ENCODE measurements around the gene ZYG11B. TPM values are rescaled to one million over a fixed set of nuclear protein-coding genes. Genes with fewer than 3 reads are reported as not detected.
A peak's percentile ranks its signal among the peaks of the same experiment; 100 is the strongest.
"Not testable (repeated sequence)": the region's sequence is repeated elsewhere in the genome, so short reads cannot be mapped to it uniquely, and the experiment has no call there.

ZYG11B gene
- 9.3 and 10.2 TPM in 2 replicates for total RNA-seq

DNA sequence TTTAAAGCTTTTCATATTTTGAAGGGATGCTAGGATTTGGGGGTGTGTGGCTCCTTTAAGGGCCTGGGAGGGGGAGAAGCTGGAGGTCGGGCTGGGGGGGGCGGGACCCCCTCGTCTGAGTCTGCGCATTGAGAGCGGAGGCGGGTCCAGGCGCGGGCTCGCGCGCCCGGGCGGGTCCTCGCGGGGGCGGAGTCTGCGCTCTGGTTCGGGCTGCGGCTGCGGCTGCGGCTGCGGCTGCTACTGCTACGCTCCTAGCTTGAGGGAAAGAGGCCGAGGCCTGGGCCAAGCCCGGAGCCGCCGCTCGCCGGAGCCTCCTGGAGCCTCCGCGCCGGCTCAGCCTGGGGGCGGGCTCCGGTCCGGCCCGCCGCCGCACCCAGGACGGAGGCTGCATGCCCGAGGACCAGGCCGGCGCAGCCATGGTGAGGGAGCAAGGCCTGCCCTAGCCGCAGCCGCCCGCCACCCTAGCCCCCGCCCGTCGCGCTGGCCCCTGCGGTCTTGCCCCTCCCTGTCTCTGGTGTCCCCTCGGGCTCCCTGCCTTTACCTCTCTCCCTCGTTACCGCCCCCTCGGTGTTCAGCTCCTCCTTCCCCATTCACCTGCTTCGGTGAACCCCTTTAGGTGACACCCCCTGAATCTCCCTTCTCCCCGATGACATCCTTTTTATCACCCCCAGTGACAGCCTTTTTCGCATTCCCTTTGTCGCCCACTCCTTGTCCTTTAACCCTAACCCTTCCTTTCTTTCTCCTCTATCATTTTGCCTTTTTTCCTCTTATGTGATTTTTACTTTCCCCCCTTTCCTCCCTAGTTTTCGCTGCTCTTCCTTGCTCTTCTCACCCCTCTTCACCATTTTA lies at the start of gene ZYG11B:
Gene ZYG11B (plus strand): TSS at position 189 of the 849 bp plus-strand sequence. CDS start 201 bp downstream, at position 390.
- H3K4me3 Mint-ChIP-seq = peak within 1 kb of the TSS; percentile 91
- H3K27ac Mint-ChIP-seq = peak within 1 kb of the TSS; percentile 80
- peak; percentile 97 for DNase-seq
- H3K36me3 Mint-ChIP-seq (ENCODE audit: low read depth) = no peaks in the 10 kb centered on the region
- H3K9me3 Mint-ChIP-seq = peaks cover 4% of the 10 kb centered on the region
- peaks cover 2% of the 10 kb centered on the region for H3K27me3 Mint-ChIP-seq
- intact Hi-C loops (cut with micrococcal nuclease) = loop anchor here (1.0 to 10.0 kb wide), 4 partner anchors 23 to 1208 kb away; partner anchors contain the start of genes BTF3L4, ECHDC2, EPS15 and TXNDC12
- peaks cover 30% of the 10 kb centered on the region for H3K4me1 Mint-ChIP-seq

DNA sequence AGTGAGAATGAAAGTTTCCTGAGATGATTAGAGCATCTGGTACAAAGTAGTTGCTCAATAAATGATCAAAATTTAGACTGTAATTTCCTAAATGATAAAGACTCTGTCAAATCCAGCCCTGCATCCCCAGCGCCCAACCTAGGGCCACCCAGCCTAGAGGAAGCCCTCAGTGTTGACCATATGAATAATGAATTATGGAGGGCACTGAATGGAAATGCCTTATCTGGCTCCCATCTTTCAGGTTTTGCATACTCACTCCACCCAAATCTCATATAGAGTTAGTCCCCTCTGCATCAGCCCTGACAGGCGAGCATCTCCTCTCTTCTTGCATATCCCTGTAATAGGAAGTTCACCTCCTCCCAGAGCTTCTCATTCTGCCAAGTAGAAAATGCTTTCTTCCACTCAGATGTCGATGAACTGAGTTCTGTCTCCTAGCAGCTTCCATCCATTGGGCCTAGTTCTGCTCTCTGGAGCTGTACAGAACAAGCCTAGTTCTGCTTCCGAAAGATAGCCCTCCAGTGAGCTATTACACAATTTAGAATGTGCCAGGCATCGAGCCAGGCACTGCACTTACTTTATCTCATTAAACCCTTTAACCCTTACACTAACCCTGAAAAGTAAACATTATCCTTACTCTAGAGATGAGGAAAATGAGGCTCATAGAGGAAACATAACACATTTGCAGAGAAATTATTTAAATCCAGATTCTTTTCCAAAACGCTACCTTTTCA lies 49.0 kb upstream of the ZYG11B start:
- Mint-ChIP-seq H3K27me3 (no peaks in the 10 kb centered on the region), H3K9me3 (no peaks in the 10 kb centered on the region), H3K4me3 (no peak overlapping the region), H3K27ac (no peak overlapping the region), H3K36me3 (ENCODE audit: low read depth) (no peaks in the 10 kb centered on the region), H3K4me1 (peaks cover 13% of the 10 kb centered on the region)
- no peak for DNase-seq
- intact Hi-C loops (cut with micrococcal nuclease) = no loop called here

DNA sequence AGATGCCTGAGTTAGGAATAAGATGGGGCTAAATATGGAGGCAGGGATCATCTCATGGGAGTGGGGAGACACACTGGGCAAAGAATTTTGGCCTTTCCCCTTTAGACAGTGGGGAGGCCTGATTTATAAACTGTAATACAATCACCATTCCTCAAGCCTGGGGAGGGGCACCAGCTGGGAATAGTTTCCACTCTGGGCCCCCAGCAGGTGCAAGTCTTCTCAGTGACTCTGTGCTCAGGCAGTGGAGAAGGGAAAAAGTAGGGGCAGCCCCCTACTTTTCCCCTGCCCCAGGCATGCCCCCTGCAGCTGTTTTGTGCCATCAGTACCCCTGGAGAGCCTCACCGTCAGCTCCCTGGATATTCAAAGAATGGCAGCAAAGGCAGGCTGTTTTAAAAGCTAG lies 47.2 kb upstream of the ZYG11B start:
- DNase-seq = peak; percentile 48
- Mint-ChIP-seq H3K36me3 (ENCODE audit: low read depth) (peaks cover 9% of the 10 kb centered on the region), H3K27ac (no peak overlapping the region), H3K4me1 (peaks cover 12% of the 10 kb centered on the region), H3K27me3 (no peaks in the 10 kb centered on the region), H3K4me3 (no peak overlapping the region), H3K9me3 (no peaks in the 10 kb centered on the region)
- intact Hi-C loops (cut with micrococcal nuclease) = no loop called here

DNA sequence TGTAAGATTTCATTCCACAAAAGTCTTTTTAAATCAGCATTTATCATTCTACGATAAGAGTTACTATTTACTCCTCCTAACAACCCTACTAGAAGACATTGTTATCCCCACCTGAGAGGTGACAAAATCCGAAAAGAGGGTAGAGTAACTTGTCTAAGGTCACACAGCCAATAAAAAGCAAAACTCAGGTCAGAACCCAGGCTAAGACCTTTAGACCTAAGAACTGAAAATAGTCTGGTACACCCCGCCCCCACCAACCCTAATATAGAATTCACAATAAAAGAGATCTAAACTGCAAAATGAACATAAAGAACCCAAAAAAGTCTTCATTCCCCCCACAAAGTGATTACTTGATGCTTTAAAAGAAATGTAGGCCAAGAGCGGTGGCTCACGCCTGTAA lies 46.8 kb upstream of the ZYG11B start:
- H3K27ac Mint-ChIP-seq = no peak overlapping the region
- intact Hi-C loops (cut with micrococcal nuclease) = no loop called here
- H3K9me3 Mint-ChIP-seq = no peaks in the 10 kb centered on the region
- H3K4me3 Mint-ChIP-seq = no peak overlapping the region
- H3K4me1 Mint-ChIP-seq = peaks cover 10% of the 10 kb centered on the region
- no peaks in the 10 kb centered on the region for H3K27me3 Mint-ChIP-seq
- DNase-seq = no peak
- peaks cover 11% of the 10 kb centered on the region for H3K36me3 Mint-ChIP-seq (ENCODE audit: low read depth)

DNA sequence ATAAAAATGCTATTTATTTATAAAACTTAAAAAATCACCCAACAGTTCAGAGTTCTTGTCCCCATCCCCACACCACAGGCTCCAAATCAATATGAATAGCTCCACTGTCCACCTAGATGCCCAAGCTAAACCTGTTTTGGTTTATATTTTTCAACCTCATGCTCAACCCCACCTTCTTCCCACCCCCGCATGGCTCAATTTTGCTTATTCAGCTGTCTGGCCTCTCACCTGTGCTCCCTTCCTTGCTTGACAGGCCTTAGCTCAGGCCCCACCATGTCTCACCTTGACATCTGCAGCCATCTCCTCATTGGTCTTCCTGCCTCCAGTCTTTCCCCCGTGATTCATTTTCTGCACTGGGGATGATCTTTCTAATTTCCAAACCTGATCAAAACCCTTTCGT lies 45.9 kb upstream of the ZYG11B start:
- no peak overlapping the region for H3K27ac Mint-ChIP-seq
- intact Hi-C loops (cut with micrococcal nuclease) = loop anchor here (10.0 kb wide), 1 partner anchor 126 kb away; the partner anchor contains the start of gene TUT4

DNA sequence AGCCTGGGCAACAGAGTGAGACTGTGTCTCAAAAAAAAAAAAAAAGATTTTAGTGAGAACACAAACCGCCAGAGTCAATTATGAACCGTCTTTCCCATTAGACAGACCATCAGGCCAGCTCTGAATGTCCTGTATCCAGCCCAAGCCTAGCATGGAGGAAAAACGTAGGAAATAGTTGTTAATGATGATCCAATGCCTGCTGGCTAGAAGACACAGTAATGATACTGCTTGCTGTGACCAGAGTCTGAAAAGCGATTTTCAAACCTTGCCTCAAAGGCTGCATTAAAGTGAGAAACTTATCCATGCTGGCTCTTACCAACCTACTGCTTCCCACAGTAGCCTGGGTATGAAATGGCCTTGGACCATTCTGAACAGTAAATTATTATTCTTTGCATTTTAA lies 45.1 kb upstream of the ZYG11B start:
- DNase-seq = no peak
- Mint-ChIP-seq H3K27me3 (no peaks in the 10 kb centered on the region), H3K9me3 (no peaks in the 10 kb centered on the region), H3K36me3 (ENCODE audit: low read depth) (peaks cover 21% of the 10 kb centered on the region), H3K27ac (no peak overlapping the region), H3K4me1 (peaks cover 7% of the 10 kb centered on the region), H3K4me3 (no peak overlapping the region)
- intact Hi-C loops (cut with micrococcal nuclease) = loop anchor here (10.0 kb wide), 1 partner anchor 126 kb away; the partner anchor contains the start of gene TUT4

More for the DNA sequence above, 45.9 kb upstream of the ZYG11B start:
- Mint-ChIP-seq H3K9me3 (no peaks in the 10 kb centered on the region), H3K36me3 (ENCODE audit: low read depth) (peaks cover 18% of the 10 kb centered on the region), H3K27me3 (no peaks in the 10 kb centered on the region), H3K4me3 (no peak overlapping the region), H3K4me1 (peaks cover 4% of the 10 kb centered on the region)
- DNase-seq = no peak

DNA sequence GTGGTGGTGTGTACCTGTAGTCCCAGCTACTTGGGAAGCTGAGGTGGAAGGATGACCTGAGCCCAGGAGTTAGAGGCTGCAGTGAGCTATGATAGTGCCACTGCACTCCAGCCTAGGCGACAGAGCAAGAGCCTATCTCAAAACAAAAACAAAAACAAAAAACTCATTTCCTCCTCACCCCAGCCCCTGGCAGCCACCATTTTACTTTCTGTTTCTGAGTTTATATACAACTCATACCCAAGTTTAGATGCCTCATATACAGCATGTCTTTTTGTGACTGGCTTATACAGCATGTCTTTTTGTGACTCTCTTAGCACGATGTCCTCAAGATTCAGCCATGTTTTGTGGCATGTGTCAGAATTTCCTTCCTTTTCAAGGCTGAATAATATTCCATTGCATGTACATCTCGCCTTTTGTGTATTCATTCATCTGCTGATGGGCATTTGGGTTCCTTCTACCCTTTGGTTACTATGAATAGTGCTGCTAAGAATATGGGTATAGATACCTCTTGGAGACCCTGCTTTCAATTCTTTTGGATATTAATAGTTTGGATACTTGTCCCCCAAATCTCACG lies 42.8 kb upstream of the ZYG11B start:
- Mint-ChIP-seq H3K36me3 (ENCODE audit: low read depth) (peaks cover 35% of the 10 kb centered on the region), H3K27me3 (no peaks in the 10 kb centered on the region), H3K4me3 (no peak overlapping the region), H3K4me1 (peaks cover 8% of the 10 kb centered on the region), H3K27ac (no peak overlapping the region), H3K9me3 (no peaks in the 10 kb centered on the region)
- peak; percentile 64 for DNase-seq
- intact Hi-C loops (cut with micrococcal nuclease) = loop anchor here (10.0 kb wide), 1 partner anchor 129 kb away; the partner anchor contains the start of gene TUT4

DNA sequence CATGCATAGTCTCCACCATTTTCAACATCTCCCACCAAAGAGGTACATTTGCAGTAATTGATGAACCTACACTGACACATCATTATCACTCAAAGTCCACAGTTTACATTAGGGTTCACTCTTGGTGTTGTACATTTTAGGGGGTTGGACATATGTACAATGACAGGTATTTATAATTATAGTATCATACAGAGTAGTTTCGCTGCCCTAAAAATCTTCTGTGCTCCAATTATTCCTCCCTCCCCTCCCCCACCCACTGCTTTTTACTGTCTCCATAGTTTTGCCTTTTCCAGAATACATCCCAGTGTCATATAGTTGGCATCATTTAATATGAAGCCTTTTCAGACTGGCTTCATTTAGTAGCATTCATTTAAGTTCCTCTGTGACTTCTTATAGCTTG lies 41.7 kb upstream of the ZYG11B start:
- no peak overlapping the region for H3K4me3 Mint-ChIP-seq
- H3K27ac Mint-ChIP-seq = no peak overlapping the region
- H3K4me1 Mint-ChIP-seq = peaks cover 8% of the 10 kb centered on the region
- peaks cover 38% of the 10 kb centered on the region for H3K36me3 Mint-ChIP-seq (ENCODE audit: low read depth)
- H3K9me3 Mint-ChIP-seq = no peaks in the 10 kb centered on the region
- intact Hi-C loops (cut with micrococcal nuclease) = loop anchor here (10.0 kb wide), 1 partner anchor 130 kb away; the partner anchor contains the start of gene TUT4
- DNase-seq = no peak
- no peaks in the 10 kb centered on the region for H3K27me3 Mint-ChIP-seq

DNA sequence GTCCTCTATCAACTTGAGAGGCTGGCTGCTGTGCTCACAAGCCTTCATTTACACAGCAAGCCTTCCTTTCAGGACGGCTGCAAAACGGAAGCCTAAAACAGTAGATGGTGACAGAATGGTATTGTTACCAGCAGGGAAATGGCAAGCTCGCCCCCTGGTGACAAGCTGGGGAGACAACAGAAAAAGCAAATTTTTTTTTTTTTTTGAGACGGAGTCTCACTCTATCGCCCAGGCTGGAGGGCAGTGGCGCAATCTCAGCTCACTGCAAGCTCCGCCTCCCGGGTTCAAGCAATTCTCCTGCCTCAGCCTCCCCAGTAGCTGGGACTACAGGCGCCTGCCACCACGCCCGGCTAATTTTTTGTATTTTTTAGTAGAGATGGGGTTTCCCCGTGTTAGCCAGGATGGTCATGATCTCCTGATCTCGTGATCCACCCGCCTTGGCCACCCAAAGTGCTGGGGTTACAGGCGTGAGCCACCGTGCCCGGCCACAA lies 39.9 kb upstream of the ZYG11B start:
- peak overlapping the region; percentile 47 for H3K27ac Mint-ChIP-seq
- DNase-seq = peak; percentile 94
- H3K36me3 Mint-ChIP-seq (ENCODE audit: low read depth) = peaks cover 43% of the 10 kb centered on the region
- intact Hi-C loops (cut with micrococcal nuclease) = loop anchor here (1.0 to 10.0 kb wide), 6 partner anchors 27 to 544 kb away; partner anchors contain the start of genes ORC1, PRPF38A, TUT4 and ZFYVE9
- not testable (repeated sequence) for H3K27me3 Mint-ChIP-seq, H3K9me3 Mint-ChIP-seq, H3K4me3 Mint-ChIP-seq, H3K4me1 Mint-ChIP-seq

DNA sequence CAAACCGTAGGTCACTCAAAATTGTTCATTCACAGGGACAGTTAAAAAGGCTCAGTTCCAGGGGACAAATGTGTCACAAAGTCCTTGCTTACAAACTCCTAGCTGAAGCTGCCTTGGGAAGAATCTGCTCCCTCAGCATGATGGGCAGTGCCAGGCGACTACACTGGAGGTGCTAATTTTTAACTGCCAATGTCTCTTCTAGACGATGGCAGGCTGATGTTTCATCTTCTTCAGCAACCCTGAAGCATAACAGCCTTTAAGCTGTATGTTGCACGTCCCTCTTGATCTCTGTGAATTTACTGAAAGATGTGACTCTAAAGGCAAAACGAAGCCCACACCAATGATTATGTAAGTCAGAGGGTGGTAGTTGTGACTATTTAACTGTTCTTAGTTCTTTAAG lies 39.4 kb upstream of the ZYG11B start:
- no peak overlapping the region for H3K27ac Mint-ChIP-seq
- peaks cover 9% of the 10 kb centered on the region for H3K4me1 Mint-ChIP-seq
- no peaks in the 10 kb centered on the region for H3K27me3 Mint-ChIP-seq
- peak; percentile 56 for DNase-seq
- H3K4me3 Mint-ChIP-seq = no peak overlapping the region
- H3K36me3 Mint-ChIP-seq (ENCODE audit: low read depth) = peaks cover 46% of the 10 kb centered on the region
- no peaks in the 10 kb centered on the region for H3K9me3 Mint-ChIP-seq
- intact Hi-C loops (cut with micrococcal nuclease) = loop anchor here (1.0 to 10.0 kb wide), 6 partner anchors 28 to 545 kb away; partner anchors contain the start of genes ORC1, PRPF38A, TUT4 and ZFYVE9

DNA sequence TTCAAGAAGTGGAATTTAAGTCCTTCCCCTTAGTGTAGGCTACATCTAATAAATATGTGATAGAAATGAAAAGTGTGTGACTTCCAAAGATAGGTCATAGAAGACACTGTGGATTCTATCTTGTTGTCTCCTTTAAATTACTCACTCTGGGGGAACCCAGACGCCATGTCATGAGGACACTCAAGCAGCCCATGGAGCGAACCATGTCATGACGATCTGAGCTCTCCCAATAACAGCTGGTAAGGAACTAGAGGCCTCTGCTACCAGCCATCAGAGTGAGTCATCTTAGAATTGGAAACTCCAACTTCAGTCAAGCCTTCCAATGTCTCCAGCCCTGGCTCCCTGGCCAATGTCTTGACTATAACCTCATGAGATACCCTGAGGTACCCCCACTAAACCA lies 34.4 kb upstream of the ZYG11B start:
- no peaks in the 10 kb centered on the region for H3K9me3 Mint-ChIP-seq
- no peaks in the 10 kb centered on the region for H3K27me3 Mint-ChIP-seq
- no peak overlapping the region for H3K4me3 Mint-ChIP-seq
- peaks cover 12% of the 10 kb centered on the region for H3K4me1 Mint-ChIP-seq
- H3K36me3 Mint-ChIP-seq (ENCODE audit: low read depth) = peaks cover 45% of the 10 kb centered on the region
- no peak for DNase-seq
- H3K27ac Mint-ChIP-seq = no peak overlapping the region
- intact Hi-C loops (cut with micrococcal nuclease) = no loop called here

DNA sequence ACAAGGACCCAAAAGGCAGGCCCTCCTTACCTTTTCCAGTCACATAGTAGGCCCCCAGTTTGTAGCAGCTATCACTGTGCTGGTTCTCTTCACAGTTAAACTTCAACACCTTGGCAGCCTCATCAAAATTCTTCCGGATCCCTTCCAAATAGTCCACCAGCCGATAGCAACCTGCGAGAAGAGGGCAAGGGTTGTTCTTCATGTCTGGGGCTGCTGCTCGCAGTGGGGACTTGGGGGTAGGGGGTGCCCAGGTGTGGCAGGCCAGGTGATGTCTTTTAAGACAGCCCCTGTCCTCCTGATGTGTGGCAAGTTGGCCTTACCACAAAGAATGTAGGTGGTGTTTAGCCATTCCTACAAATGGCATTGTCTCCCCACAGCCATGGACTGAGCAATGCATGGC lies 33.6 kb upstream of the ZYG11B start:
- Mint-ChIP-seq H3K4me3 (no peak overlapping the region), H3K27me3 (no peaks in the 10 kb centered on the region), H3K4me1 (peaks cover 16% of the 10 kb centered on the region), H3K36me3 (ENCODE audit: low read depth) (peaks cover 44% of the 10 kb centered on the region), H3K27ac (no peak overlapping the region), H3K9me3 (no peaks in the 10 kb centered on the region)
- intact Hi-C loops (cut with micrococcal nuclease) = no loop called here
- no peak for DNase-seq

DNA sequence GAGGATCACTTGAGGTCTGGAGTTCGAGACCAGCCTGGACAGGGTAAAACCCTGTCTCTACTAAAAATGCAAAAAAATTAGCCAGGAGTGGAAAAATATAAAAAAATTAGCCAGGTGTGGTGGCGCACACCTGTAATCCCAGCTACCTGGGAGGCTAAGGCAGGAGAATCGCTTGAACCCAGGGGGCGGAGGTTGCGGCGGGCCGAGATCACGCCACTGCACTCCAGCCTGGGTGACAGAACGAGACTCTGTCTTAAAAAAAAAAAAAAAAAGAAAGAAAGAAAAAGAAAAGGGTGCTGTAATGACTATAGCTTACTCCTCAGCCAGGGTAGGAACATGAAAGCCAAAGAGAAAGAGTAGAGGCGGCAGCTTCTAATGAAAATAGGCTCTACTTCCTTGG lies 32.9 kb upstream of the ZYG11B start:
- H3K27ac Mint-ChIP-seq; DNase-seq; H3K27me3 Mint-ChIP-seq; intact Hi-C loops (cut with micrococcal nuclease); H3K4me3 Mint-ChIP-seq; H3K9me3 Mint-ChIP-seq: not testable (repeated sequence)
- peaks cover 46% of the 10 kb centered on the region for H3K36me3 Mint-ChIP-seq (ENCODE audit: low read depth)
- H3K4me1 Mint-ChIP-seq = peaks cover 18% of the 10 kb centered on the region
